ENCODE measurements around the gene TPPP2. TPM values are rescaled to one million over a fixed set of nuclear protein-coding genes. Genes with fewer than 3 reads are reported as not detected.
"Not testable (repeated sequence)": the region's sequence is repeated elsewhere in the genome, so short reads cannot be mapped to it uniquely, and the experiment has no call there.

TPPP2 gene
- total and polyA plus RNA-seq, 2 experiments from 2014 or later = 0.39 to 0.92 TPM

DNA sequence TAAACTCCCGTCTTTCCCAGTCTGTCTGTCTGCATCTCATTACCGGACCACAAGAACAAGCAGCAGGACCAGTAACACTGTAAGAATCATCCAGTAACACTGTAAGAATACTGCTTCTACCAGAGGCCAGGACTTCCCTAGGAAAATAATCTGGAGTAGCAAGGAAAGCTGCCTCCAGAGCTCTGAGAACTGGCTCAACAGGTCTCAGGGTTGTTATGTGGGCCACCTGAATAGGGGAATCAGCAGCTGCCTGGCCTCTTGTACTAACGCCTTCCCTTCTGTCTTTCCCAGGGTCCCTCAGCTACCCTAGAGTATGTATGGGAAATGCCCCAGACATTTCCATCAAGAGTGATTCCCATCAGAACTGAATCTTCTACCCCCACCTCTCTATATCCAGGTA, 31.9 kb upstream of the TPPP2 start:
- TF ChIP-seq, protein P1, sequence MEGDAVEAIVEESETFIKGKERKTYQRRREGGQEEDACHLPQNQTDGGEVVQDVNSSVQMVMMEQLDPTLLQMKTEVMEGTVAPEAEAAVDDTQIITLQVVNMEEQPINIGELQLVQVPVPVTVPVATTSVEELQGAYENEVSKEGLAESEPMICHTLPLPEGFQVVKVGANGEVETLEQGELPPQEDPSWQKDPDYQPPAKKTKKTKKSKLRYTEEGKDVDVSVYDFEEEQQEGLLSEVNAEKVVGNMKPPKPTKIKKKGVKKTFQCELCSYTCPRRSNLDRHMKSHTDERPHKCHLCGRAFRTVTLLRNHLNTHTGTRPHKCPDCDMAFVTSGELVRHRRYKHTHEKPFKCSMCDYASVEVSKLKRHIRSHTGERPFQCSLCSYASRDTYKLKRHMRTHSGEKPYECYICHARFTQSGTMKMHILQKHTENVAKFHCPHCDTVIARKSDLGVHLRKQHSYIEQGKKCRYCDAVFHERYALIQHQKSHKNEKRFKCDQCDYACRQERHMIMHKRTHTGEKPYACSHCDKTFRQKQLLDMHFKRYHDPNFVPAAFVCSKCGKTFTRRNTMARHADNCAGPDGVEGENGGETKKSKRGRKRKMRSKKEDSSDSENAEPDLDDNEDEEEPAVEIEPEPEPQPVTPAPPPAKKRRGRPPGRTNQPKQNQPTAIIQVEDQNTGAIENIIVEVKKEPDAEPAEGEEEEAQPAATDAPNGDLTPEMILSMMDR (IDR thresholded peaks at IDR 0.05; ENCODE audit: low read depth, low read length) = no peak
- Histone ChIP-seq H3K36me3 (peaks cover 33% of the 10 kb centered on the region), H3K27ac (no peak overlapping the region), H3K4me1 (ENCODE audit: low read depth) (peaks cover 10% of the 10 kb centered on the region), H3K27me3 (no peaks in the 10 kb centered on the region), H3K9me3 (ENCODE audit: low read depth) (no peaks in the 10 kb centered on the region), H3K4me3 (no peak overlapping the region)
- no peak for DNase-seq (ENCODE audit: low read depth in 1 of 2, low spot score in 1 of 2)

GRCh38 chr14:20998674-20999366, 31.2 kb upstream of the TPPP2 start, which contains the start of gene SLC39A2:
Gene SLC39A2, plus strand, starts transcription at chr14:20999293. Its CDS starts 154 bp downstream, at chr14:20999447.
- peaks cover 10% of the 10 kb centered on the region for H3K4me1 ChIP-seq (ENCODE audit: low read depth)
- DNase-seq (ENCODE audit: low read depth in 1 of 2, low spot score in 1 of 2) = peak in 1 of 2 donors; percentile 81
- TF ChIP-seq, protein P1 (IDR thresholded peaks at IDR 0.05; ENCODE audit: low read depth, low read length) = no peak
- H3K27me3 ChIP-seq = no peaks in the 10 kb centered on the region
- H3K27ac ChIP-seq = peak within 1 kb of the TSS; percentile 34
- no peaks in the 10 kb centered on the region for H3K9me3 ChIP-seq (ENCODE audit: low read depth)
- peaks cover 30% of the 10 kb centered on the region for H3K36me3 ChIP-seq
- H3K4me3 ChIP-seq = no peak within 1 kb of the TSS

GRCh38 chr14:20999591-20999990, 30.4 kb upstream of the TPPP2 start:
- H3K4me3 ChIP-seq = no peak overlapping the region
- TF ChIP-seq, protein P1 (IDR thresholded peaks at IDR 0.05; ENCODE audit: low read depth, low read length) = no peak

DNA sequence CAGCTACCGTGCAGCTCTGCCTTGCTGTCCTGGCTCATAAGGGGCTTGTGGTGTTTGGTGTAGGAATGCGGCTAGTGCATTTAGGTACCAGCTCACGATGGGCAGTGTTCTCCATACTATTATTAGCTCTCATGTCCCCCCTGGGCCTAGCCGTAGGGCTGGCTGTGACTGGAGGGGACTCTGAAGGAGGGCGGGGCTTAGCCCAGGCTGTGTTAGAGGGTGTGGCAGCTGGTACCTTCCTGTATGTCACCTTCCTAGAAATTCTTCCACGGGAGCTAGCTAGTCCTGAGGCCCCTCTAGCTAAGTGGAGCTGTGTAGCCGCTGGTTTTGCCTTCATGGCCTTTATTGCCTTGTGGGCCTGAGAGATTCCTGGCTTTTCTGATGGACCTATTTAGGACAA, 28.8 kb upstream of the TPPP2 start:
- DNase-seq (ENCODE audit: low read depth in 1 of 2, low spot score in 1 of 2) = peak in 1 of 2 donors; percentile 35
- Histone ChIP-seq H3K4me1 (ENCODE audit: low read depth) (peaks cover 10% of the 10 kb centered on the region), H3K4me3 (no peak overlapping the region), H3K27ac (no peak overlapping the region), H3K36me3 (peaks cover 7% of the 10 kb centered on the region), H3K27me3 (no peaks in the 10 kb centered on the region), H3K9me3 (ENCODE audit: low read depth) (no peaks in the 10 kb centered on the region)
- TF ChIP-seq, protein P1 (IDR thresholded peaks at IDR 0.05; ENCODE audit: low read depth, low read length) = no peak

More at GRCh38 chr14:20999591-20999990, 30.4 kb upstream of the TPPP2 start:
- H3K9me3 ChIP-seq (ENCODE audit: low read depth) = no peaks in the 10 kb centered on the region
- peaks cover 23% of the 10 kb centered on the region for H3K36me3 ChIP-seq
- peaks cover 10% of the 10 kb centered on the region for H3K4me1 ChIP-seq (ENCODE audit: low read depth)
- DNase-seq (ENCODE audit: low read depth in 1 of 2, low spot score in 1 of 2) = no peak
- H3K27me3 ChIP-seq = no peaks in the 10 kb centered on the region
- no peak overlapping the region for H3K27ac ChIP-seq

DNA sequence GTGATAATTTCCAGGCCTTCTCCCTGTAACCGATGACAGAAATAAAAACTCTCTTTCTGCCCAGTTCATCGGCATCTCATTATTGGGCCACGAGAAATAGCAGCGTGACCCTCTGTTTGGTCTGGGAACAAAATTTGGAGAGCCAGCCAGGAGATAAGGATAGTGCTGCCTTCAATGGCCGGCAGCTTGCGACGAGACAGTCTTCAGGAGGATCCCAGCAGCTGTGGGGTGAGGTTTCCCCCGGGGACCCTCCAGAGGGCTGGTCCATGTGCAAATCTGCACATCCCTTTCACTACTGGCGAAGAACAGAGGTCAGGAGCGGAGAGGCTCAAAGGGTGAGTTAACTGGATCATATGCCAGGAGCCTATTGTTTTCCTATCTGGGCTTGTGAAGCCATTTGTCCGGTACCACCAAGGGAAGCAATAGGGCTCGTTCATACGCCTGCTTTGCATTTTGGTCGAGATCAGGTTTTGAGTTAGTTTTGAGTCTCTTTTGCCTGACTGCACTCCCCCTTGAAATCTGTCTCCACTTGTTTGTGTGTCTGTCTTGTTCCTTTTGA, 26.1 kb upstream of the TPPP2 start:
- no peaks in the 10 kb centered on the region for H3K9me3 ChIP-seq (ENCODE audit: low read depth)
- no peak for DNase-seq (ENCODE audit: low read depth in 1 of 2, low spot score in 1 of 2)
- TF ChIP-seq, protein P1 (IDR thresholded peaks at IDR 0.05; ENCODE audit: low read depth, low read length) = no peak
- H3K27me3 ChIP-seq = no peaks in the 10 kb centered on the region
- H3K4me3 ChIP-seq = no peak overlapping the region
- H3K36me3 ChIP-seq = no peaks in the 10 kb centered on the region
- peaks cover 10% of the 10 kb centered on the region for H3K4me1 ChIP-seq (ENCODE audit: low read depth)
- no peak overlapping the region for H3K27ac ChIP-seq

GRCh38 chr14:21009721-21010120, 20.3 kb upstream of the TPPP2 start:
- H3K9me3 ChIP-seq (ENCODE audit: low read depth); H3K27ac ChIP-seq; H3K4me3 ChIP-seq; DNase-seq (ENCODE audit: low read depth in 1 of 2, low spot score in 1 of 2); H3K36me3 ChIP-seq; H3K27me3 ChIP-seq; H3K4me1 ChIP-seq (ENCODE audit: low read depth): not testable (repeated sequence)

All from cardiac muscle cell (in vitro differentiated cells and primary cell).